Smooth muscle cell (in vitro differentiated cells): ENCODE measurements around the gene LURAP1L. TPM values are rescaled to one million over a fixed set of nuclear protein-coding genes. Genes with fewer than 3 reads are reported as not detected.

Source experiments
- DNase-seq: peaks from one replicate; lab custom pipeline; 2025; ENCODE audit not compliant: unreplicated experiment; lab: John Stamatoyannopoulos, UW
- H2AFZ ChIP-seq: fragments of 200-600 bp; sonication (generic); 2 replicates; pipeline ENCODE4 v1.6.0; 2016; ENCODE audit warnings: antibody characterized with exemption, low read depth, mild to moderate bottlenecking
- H3F3A ChIP-seq: fragments of 200-600 bp; sonication (generic); 2 replicates; pipeline ENCODE4 v1.6.0; 2017; ENCODE audit warnings: antibody characterized with exemption, low read depth
- H3K27ac ChIP-seq: fragments of 200-600 bp; sonication (generic); 2 replicates; pipeline ENCODE4 v1.5.1; 2016; ENCODE audit warnings: low read depth, mild to moderate bottlenecking
- H3K27me3 ChIP-seq: fragments of 200-600 bp; sonication (generic); 2 replicates; pipeline ENCODE4 v1.6.1; 2016; ENCODE audit warnings: low read depth, mild to moderate bottlenecking
- H3K36me3 ChIP-seq: fragments of 200-600 bp; sonication (generic); 2 replicates; pipeline ENCODE4 v1.5.1; 2016; ENCODE audit warnings: low read depth
- H3K4me1 ChIP-seq: fragments of 200-600 bp; sonication (generic); 2 replicates; pipeline ENCODE4 v1.5.1; 2016; ENCODE audit warnings: low read depth
- H3K4me2 ChIP-seq: fragments of 200-600 bp; sonication (generic); 2 replicates; pipeline ENCODE4 v1.6.0; 2016; ENCODE audit warnings: mild to moderate bottlenecking
- H3K4me3 ChIP-seq: fragments of 200-600 bp; sonication (generic); 2 replicates; pipeline ENCODE4 v1.5.1; 2016; ENCODE audit warnings: mild to moderate bottlenecking
- H3K79me2 ChIP-seq: fragments of 200-600 bp; sonication (generic); 2 replicates; pipeline ENCODE4 v1.6.0; 2016; ENCODE audit warnings: low read depth, mild to moderate bottlenecking
- H3K9ac ChIP-seq: fragments of 200-600 bp; sonication (generic); 2 replicates; pipeline ENCODE4 v1.6.0; 2016; ENCODE audit warnings: low read depth
- H3K9me3 ChIP-seq: fragments of 200-600 bp; sonication (generic); replicated peaks from 2 replicates; pipeline ENCODE4 v1.5.1; 2016; ENCODE audit warnings: low read depth
- H4K20me1 ChIP-seq: fragments of 200-600 bp; sonication (generic); 2 replicates; pipeline ENCODE4 v1.6.0; 2016; ENCODE audit warnings: low read depth
- WGBS: methylation state at CpG from one replicate; pipeline ENCODE4 v1.1.7; 2016; ENCODE audit warnings: low lambda C conversion rate; 5-methylcytosine and 5-hydroxymethylcytosine counted together
- polyA plus RNA-seq: library from polyadenylated mRNA; unstranded; fragments of >200 nt; fragmentation: Nextera tagmentation; extraction: Ambion mirVana; gene quantifications from 2 replicates; pipeline ENCODE4 v1.2.1, GENCODE V29; 2016
- total RNA-seq: library from RNA; depleted of rRNA; stranded (reverse); fragments of >200 nt; gene quantifications from 2 replicates; pipeline ENCODE4 v1.2.3, GENCODE V29; 2014
- TF ChIP-seq, protein P1 (sequence below): fragments of 200-600 bp; sonication (generic); IDR thresholded peaks from 2 replicates; pipeline ENCODE4 v1.5.1; 2017; ENCODE audit warnings: borderline replicate concordance, mild to moderate bottlenecking, antibody characterized with exemption; ENCODE audit not compliant: insufficient read depth, poor library complexity, severe bottlenecking

Gene LURAP1L
- total and polyA plus RNA-seq, 2 experiments from 2014 or later, result 22.8 to 27.6 TPM

DNA sequence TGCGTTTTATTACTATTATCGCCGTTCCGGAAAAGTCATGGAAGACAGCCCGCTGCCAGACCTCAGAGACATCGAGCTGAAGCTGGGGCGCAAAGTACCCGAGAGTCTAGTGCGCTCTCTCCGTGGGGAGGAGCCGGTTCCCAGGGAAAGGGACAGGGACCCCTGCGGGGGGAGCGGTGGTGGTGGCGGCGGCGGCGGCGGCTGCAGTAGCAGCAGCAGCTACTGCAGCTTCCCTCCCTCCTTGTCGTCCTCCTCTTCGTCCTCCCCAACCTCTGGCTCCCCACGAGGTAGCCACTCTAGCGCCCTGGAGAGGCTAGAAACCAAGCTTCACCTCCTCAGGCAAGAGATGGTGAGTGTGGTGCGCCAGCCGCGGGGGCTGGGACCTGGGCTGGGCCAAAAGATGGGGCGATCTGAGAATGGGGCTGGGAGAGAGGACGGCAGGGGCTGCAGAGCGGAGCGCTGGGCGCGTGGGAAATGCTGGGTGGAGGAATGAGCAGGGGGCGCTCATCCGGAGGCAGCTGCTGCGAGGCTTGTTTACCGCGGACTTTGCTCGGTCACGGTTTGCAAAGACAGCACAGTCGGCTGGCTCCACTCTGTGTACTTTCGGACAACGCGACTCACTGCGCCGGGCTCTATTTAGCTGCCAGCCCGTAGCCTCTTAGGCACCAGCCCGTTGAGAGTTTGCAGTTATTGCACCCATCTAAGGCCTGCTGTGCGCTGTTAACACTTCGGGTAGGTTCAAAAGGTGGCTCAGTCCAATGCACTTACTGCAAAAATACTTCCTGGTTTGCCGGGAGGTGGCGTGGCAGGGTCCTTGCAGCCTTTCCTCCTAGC is 1.1 kb downstream of the LURAP1L start:
- H3K4me3 ChIP-seq, result peak overlapping the region; percentile 69
- H4K20me1 ChIP-seq, result no peaks in the 10 kb centered on the region
- H3K4me1 ChIP-seq, result peaks cover 4% of the 10 kb centered on the region
- no peaks in the 10 kb centered on the region for H3K27me3 ChIP-seq
- peak overlapping the region; percentile 91 for H2AFZ ChIP-seq
- 2% methylated on average over 44 of the region's 50 CpGs for WGBS
- H3K4me2 ChIP-seq, result peak overlapping the region; percentile 85
- H3K9ac ChIP-seq, result peak overlapping the region; percentile 71
- peaks cover 8% of the 10 kb centered on the region for H3F3A ChIP-seq
- H3K27ac ChIP-seq, result peak overlapping the region; percentile 91
- DNase-seq, result peak; percentile 60
- TF ChIP-seq, protein P1, sequence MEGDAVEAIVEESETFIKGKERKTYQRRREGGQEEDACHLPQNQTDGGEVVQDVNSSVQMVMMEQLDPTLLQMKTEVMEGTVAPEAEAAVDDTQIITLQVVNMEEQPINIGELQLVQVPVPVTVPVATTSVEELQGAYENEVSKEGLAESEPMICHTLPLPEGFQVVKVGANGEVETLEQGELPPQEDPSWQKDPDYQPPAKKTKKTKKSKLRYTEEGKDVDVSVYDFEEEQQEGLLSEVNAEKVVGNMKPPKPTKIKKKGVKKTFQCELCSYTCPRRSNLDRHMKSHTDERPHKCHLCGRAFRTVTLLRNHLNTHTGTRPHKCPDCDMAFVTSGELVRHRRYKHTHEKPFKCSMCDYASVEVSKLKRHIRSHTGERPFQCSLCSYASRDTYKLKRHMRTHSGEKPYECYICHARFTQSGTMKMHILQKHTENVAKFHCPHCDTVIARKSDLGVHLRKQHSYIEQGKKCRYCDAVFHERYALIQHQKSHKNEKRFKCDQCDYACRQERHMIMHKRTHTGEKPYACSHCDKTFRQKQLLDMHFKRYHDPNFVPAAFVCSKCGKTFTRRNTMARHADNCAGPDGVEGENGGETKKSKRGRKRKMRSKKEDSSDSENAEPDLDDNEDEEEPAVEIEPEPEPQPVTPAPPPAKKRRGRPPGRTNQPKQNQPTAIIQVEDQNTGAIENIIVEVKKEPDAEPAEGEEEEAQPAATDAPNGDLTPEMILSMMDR, result peak; percentile 20
- H3K79me2 ChIP-seq, result peaks cover 40% of the 10 kb centered on the region
- H3K36me3 ChIP-seq, result no peaks in the 10 kb centered on the region
- no peaks in the 10 kb centered on the region for H3K9me3 ChIP-seq

DNA sequence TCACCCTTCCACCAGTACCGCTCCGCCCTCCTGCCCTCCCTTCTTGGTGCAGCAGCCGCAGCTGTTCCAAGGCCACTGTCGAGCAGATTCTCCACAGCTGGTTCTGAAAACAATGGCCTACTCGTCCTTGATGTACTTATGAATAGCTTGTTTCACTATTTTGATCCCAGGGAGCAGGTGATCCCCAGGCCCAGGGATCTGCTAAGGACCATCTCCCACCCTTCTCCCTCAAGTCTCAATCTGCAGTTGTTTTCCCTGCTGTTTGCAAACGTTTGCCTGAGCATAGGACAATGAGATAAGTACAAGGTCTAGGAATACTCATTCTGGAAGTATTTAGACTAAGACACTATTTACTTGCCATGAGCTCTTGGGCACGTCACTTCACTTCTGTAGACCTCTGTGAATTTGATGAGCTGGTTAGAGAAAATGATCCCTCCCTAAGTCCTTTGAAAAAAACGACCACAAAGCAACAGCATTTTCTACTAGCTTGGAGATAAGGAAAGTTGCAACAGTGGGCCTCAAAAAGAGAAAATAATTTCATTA is 1.8 kb downstream of the LURAP1L start:
- H3F3A ChIP-seq, result peaks cover 8% of the 10 kb centered on the region
- H3K4me1 ChIP-seq, result peaks cover 4% of the 10 kb centered on the region
- peaks cover 47% of the 10 kb centered on the region for H3K79me2 ChIP-seq
- H3K9me3 ChIP-seq, result no peaks in the 10 kb centered on the region
- TF ChIP-seq, protein P1, result no peak
- no peak for DNase-seq
- 0% methylated on average over 8 of the region's 8 CpGs for WGBS
- H3K27me3 ChIP-seq, result no peaks in the 10 kb centered on the region
- H3K9ac ChIP-seq, result peak overlapping the region; percentile 71
- H2AFZ ChIP-seq, result peak overlapping the region; percentile 91
- peak overlapping the region; percentile 91 for H3K27ac ChIP-seq
- peak overlapping the region; percentile 69 for H3K4me3 ChIP-seq
- no peaks in the 10 kb centered on the region for H3K36me3 ChIP-seq
- H4K20me1 ChIP-seq, result no peaks in the 10 kb centered on the region
- peak overlapping the region; percentile 85 for H3K4me2 ChIP-seq

DNA sequence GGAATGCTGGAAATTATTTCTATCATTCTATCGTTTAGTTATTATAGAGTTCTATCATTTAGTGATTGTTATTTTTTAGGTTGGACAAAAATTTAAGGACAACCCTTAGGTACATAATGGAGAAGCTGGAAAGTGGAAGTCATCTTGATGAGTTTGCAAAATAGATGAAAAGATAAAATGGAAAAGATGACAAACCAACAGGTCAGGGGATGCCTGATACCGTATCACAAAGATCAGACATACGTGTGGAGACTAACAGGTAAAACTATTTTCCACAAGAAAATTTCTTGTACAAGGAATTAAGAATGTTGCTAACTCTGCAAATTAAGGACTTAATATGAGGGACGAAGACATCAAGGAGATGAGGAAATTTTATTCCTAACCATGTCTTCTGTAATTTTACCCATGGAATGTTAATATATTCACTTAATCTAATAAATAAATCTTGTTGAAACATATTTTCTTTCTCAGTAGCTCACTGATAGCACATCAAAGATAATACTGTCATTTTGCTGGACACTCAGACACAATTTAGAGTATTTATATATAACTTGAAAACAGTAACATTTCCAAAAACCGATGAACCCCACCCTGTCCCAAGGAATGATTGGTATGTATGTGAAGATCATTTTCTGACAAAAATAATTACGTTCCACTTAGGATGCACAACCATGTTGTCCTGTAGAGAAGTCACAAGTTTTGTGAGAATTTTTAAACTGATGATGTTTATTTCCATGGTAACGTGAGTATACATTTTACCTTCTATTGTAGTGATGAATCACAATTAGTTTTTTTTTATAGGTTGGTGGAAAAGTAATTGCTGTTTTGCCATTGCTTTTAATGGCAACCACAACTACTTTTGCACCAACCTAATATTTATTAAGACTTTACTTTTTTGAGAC is 2.6 kb downstream of the LURAP1L start:
- H2AFZ ChIP-seq, result peak overlapping the region; percentile 75
- H3F3A ChIP-seq, result peaks cover 8% of the 10 kb centered on the region
- no peak for DNase-seq
- H3K4me3 ChIP-seq, result peak overlapping the region; percentile 69
- H3K36me3 ChIP-seq, result no peaks in the 10 kb centered on the region
- no peaks in the 10 kb centered on the region for H4K20me1 ChIP-seq
- peaks cover 4% of the 10 kb centered on the region for H3K4me1 ChIP-seq
- H3K9ac ChIP-seq, result peak overlapping the region; percentile 71
- 69% methylated on average over 7 of the region's 7 CpGs for WGBS
- peak overlapping the region; percentile 85 for H3K4me2 ChIP-seq
- H3K27ac ChIP-seq, result peak overlapping the region; percentile 91
- TF ChIP-seq, protein P1, result no peak
- H3K9me3 ChIP-seq, result no peaks in the 10 kb centered on the region
- H3K27me3 ChIP-seq, result no peaks in the 10 kb centered on the region
- peaks cover 55% of the 10 kb centered on the region for H3K79me2 ChIP-seq
